GM13977 (cell line): Measurements from ENCODE around the gene CDK9.

ENCODE experiments used
- DNase-seq: peaks from one replicate; pipeline ENCODE4 v3.0.0; 2012; ENCODE audit warnings: low spot score
- CTCF ChIP-seq: IDR thresholded peaks from 2 replicates; pipeline ENCODE4 v1.5.1; 2012; ENCODE audit warnings: mild to moderate bottlenecking, control low read depth; ENCODE audit not compliant: insufficient read depth; ENCODE audit errors: extremely low read depth, missing control alignments
- in situ Hi-C: fragments of 300-500 bp; cut with MboI; formaldehyde crosslinking; loops from one replicate; pipeline ENCODE4 v1.12.0; 2022; ENCODE audit warnings: low sequenced_read_pairs, low pct_unique_long_range_greater_than_20kb, mixed read lengths, inconsistent platforms; ENCODE audit not compliant: unreplicated experiment

The CDK9 gene

DNA sequence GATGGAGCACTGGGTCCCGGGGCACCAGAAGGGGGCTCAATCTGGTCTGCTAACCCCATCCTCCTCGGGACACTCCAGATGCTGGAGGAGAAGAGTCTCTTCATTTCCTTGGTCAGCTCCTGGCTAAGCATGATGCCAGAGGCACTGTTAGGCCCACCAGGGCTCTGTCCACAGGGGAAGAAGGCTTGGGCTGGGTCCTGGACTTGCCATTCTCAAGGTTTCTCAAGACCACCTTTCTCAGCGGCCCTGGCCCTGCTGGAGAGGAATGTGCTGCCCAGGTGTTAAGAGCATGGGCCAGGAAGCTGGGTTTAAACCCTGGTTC lies 15.3 kb upstream of the CDK9 start:
- no peak for TF ChIP-seq CTCF
- in situ Hi-C loops: no loop called here
- no peak for DNase-seq

GRCh38 chr9:127770905-127771569 lies 14.8 kb upstream of the CDK9 start:
- no peak for TF ChIP-seq CTCF
- peak; percentile 96 for DNase-seq
- in situ Hi-C loops: no loop called here

GRCh38 chr9:127771570-127772189 lies 14.2 kb upstream of the CDK9 start:
- no peak for TF ChIP-seq CTCF
- DNase-seq: no peak
- in situ Hi-C loops: no loop called here

DNA sequence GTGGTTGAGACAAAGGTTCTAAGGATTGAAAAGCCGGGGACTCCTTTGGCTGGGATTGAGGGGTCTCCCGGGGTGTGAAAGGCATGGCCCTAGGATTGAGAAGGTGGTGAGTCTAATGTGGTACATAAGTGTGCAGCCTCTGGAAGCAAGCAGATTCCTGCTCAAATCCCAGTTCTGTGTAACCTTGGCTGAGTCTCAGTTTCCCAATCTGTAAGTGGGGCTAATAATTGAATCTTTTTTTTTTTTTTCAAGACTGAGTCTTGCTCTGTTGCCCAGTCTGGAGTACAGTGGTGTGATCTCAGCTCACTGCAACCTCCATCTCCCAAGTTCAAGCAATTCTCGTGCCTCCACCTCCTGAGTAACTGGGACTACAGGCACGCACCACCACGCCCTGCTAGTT lies 13.2 kb upstream of the CDK9 start:
- DNase-seq: no peak
- TF ChIP-seq CTCF: no peak
- in situ Hi-C loops: no loop called here

GRCh38 chr9:127773272-127773671 lies 12.6 kb upstream of the CDK9 start:
- in situ Hi-C loops: no loop called here
- DNase-seq: no peak
- TF ChIP-seq CTCF: no peak

GRCh38 chr9:127773981-127774380 lies 11.9 kb upstream of the CDK9 start:
- TF ChIP-seq CTCF: no peak
- in situ Hi-C loops: no loop called here

More at GRCh38 chr9:127773981-127774380, 11.9 kb upstream of the CDK9 start:
- DNase-seq: no peak
